ENCODE results near the gene KCTD21. TPM values are rescaled to one million over a fixed set of nuclear protein-coding genes. Genes with fewer than 3 reads are reported as not detected.

KCTD21 gene
- total RNA-seq, 1 donor from 2014 or later = 5.2 TPM

DNA sequence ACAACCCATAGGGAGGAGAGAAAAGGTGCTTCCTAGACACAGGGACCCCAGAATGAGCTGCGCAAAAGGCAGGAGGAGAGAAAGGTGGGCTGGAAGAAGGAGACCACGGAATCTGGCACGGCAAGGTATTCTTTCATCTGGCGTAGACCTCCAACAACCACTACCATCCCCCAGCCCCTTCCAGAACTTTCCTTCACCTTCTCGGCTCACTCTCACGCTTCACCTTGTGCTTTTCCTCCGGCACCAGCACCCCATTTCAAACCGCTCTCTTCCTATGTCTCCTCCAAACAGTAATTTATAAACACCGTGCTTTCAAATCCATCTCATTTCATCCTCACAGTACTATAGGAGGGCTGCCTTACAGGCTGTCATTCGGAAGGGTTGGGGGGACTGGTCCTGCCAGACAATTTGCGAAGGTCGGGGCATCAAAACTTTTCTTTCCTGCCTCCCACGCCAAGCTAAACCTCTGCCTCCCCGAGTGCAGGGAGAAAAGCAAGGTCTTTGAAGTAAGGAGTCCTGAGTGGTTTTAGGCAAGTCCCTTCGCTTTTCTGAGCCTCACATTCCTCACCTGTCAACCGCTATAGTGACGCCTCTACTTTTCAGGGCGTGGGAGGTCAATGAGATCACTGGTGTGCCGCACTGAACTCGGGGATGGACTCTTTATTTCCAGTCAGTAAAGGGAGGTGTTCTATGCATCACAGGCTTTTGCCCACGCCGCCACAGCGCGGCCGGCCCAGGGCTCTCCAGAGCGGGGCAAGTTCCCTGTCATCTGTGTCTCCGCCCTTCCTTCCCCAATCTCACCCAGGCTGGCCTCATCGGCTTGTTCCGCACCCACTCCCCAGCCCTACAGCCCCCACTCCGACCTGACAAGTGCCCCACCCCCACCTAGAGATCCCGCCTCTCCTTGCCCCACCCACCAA, 800 bp downstream of the KCTD21 start:
- Mint-ChIP-seq H3K27ac (peak overlapping the region; percentile 74), H3K27me3 (ENCODE audit: low read depth) (no peaks in the 10 kb centered on the region), H3K36me3 (peaks cover 1% of the 10 kb centered on the region), H3K4me3 (peak overlapping the region; percentile 95), H3K9me3 (no peaks in the 10 kb centered on the region), H3K4me1 (peaks cover 27% of the 10 kb centered on the region)
- TF ChIP-seq, protein P1, sequence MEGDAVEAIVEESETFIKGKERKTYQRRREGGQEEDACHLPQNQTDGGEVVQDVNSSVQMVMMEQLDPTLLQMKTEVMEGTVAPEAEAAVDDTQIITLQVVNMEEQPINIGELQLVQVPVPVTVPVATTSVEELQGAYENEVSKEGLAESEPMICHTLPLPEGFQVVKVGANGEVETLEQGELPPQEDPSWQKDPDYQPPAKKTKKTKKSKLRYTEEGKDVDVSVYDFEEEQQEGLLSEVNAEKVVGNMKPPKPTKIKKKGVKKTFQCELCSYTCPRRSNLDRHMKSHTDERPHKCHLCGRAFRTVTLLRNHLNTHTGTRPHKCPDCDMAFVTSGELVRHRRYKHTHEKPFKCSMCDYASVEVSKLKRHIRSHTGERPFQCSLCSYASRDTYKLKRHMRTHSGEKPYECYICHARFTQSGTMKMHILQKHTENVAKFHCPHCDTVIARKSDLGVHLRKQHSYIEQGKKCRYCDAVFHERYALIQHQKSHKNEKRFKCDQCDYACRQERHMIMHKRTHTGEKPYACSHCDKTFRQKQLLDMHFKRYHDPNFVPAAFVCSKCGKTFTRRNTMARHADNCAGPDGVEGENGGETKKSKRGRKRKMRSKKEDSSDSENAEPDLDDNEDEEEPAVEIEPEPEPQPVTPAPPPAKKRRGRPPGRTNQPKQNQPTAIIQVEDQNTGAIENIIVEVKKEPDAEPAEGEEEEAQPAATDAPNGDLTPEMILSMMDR (IDR thresholded peaks at IDR 0.05; ENCODE audit: unreplicated experiment) = no peak
- DNase-seq (ENCODE audit: low spot score in 2 of 2, unreplicated experiment in 2 of 2) = peak in 1 of 2 experiments; percentile 57

DNA sequence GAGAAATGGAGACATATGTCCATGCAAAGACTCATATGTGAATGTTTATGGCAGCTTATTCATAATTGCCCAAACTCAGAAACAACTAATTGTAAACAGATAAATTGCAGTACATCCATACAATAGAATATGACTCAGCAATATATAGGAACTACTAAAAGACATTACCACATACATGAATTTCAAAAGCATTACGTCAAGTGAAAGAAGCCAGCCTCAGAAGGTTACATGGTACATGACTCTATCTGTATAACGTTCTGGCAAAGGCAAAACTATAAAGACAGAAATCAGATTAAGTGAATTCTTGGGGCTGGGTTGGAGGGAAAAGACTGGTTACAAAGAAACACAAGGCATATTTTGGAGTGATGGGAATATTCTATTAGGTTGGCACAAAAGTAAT, 7.2 kb downstream of the KCTD21 start:
- no peak overlapping the region for H3K27ac Mint-ChIP-seq
- no peaks in the 10 kb centered on the region for H3K4me1 Mint-ChIP-seq
- DNase-seq (ENCODE audit: low spot score in 2 of 2, unreplicated experiment in 2 of 2) = no peak
- H3K36me3 Mint-ChIP-seq = peaks cover 4% of the 10 kb centered on the region
- TF ChIP-seq, protein P1 (IDR thresholded peaks at IDR 0.05; ENCODE audit: unreplicated experiment) = no peak
- H3K9me3 Mint-ChIP-seq = peaks cover 2% of the 10 kb centered on the region
- H3K27me3 Mint-ChIP-seq (ENCODE audit: low read depth) = no peaks in the 10 kb centered on the region
- no peak overlapping the region for H3K4me3 Mint-ChIP-seq

DNA sequence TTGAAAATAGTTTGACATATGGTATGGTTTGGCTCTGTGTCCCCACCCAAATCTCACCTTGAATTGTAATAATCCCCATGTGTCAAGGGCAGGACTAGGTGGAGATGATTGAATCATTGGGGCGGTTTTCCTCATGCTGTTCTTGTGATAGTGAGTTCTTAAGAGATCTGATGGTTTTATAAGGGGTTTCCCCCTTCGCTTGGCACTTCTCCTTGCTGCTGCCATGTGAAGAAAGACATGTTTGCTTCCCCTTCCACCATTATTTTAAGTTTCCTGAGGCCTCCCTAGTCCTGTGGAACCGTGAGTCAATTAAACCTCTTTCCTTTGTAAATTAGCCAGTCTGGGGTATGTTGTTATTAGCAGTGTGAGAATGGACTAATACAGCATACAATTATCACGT, 7.7 kb downstream of the KCTD21 start:
- no peak for DNase-seq (ENCODE audit: low spot score in 2 of 2, unreplicated experiment in 2 of 2)
- Mint-ChIP-seq H3K4me1 (no peaks in the 10 kb centered on the region), H3K9me3 (peaks cover 5% of the 10 kb centered on the region), H3K36me3 (peaks cover 5% of the 10 kb centered on the region), H3K27me3 (ENCODE audit: low read depth) (no peaks in the 10 kb centered on the region), H3K4me3 (no peak overlapping the region), H3K27ac (no peak overlapping the region)
- TF ChIP-seq, protein P1 (IDR thresholded peaks at IDR 0.05; ENCODE audit: unreplicated experiment) = no peak

DNA sequence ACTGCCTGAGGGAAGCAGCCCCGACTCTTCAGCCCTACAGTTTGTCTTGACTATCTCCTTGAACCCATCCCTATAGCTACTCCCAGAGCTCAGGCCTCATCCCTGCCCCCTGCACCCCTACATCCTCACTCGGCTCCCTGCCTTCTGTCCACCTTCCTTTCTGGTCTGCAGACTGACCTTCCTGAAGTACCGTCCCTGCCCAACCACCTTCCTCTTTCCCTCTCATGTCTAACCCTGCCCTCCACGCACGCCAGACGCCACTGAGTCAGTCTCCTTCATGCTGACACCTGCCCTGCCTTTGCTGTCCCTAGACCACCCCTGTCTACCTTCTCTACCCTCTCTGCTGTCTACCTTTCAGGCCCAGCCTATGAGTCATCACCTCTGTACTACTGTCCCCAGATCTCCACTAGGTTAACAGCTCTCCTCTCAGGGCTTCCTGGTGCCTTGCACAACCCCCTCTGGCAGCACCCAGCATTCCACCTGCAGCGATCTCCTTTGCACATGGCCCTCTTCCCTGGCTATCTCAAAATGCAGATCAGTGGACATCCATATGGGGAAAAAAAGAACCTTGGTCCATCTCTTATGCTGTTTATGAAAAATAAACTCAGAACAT, 8.9 kb downstream of the KCTD21 start:
- H3K36me3 Mint-ChIP-seq = peaks cover 6% of the 10 kb centered on the region

DNA sequence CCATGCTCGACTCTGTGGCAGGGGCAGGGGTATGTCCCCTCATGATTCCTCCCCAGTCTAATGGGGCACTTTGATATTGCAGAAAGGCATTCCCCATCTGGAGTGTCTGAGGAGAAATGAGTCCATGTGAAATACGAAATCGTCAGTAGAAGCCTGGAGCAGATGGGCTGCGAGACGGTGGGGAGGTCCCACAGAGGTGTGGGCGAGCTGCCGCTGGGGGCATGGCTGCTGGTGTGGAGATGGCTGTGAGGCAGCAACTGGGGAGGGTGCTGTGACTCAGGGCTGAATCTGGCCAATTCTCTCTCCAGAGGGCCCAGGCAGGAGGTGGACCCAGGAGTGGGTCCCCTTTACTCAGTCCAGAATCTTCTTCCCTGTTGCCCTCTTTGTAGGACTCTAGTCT, 11.2 kb downstream of the KCTD21 start:
- H3K4me3 Mint-ChIP-seq = no peak overlapping the region
- no peak overlapping the region for H3K27ac Mint-ChIP-seq
- peaks cover 5% of the 10 kb centered on the region for H3K9me3 Mint-ChIP-seq
- no peaks in the 10 kb centered on the region for H3K27me3 Mint-ChIP-seq (ENCODE audit: low read depth)
- H3K4me1 Mint-ChIP-seq = no peaks in the 10 kb centered on the region
- DNase-seq (ENCODE audit: low spot score in 2 of 2, unreplicated experiment in 2 of 2) = no peak
- TF ChIP-seq, protein P1 (IDR thresholded peaks at IDR 0.05; ENCODE audit: unreplicated experiment) = no peak
- H3K36me3 Mint-ChIP-seq = peaks cover 16% of the 10 kb centered on the region

More for the DNA sequence above, 8.9 kb downstream of the KCTD21 start:
- Mint-ChIP-seq H3K4me1 (no peaks in the 10 kb centered on the region), H3K9me3 (peaks cover 5% of the 10 kb centered on the region), H3K27me3 (ENCODE audit: low read depth) (no peaks in the 10 kb centered on the region), H3K27ac (peak overlapping the region; percentile 22), H3K4me3 (no peak overlapping the region)
- no peak for DNase-seq (ENCODE audit: low spot score in 2 of 2, unreplicated experiment in 2 of 2)
- TF ChIP-seq, protein P1 (IDR thresholded peaks at IDR 0.05; ENCODE audit: unreplicated experiment) = no peak

Measured in mesothelial cell of epicardium (in vitro differentiated cells).